Esophagus muscularis mucosa (tissue), 4 donors: ENCODE measurements around the gene CCDC196.

Experiments used
- CTCF ChIP-seq, 3 experiments: fragments of 200-600 bp in 2 of 3; fragments of 450-650 bp in 1 of 3; sonication (generic) in 2 of 3; IDR thresholded peaks; one replicate each; pipeline ENCODE4 v1.5.1; 2017 to 2019; ENCODE audit warnings: antibody characterized with exemption in 3 of 3, mild to moderate bottlenecking in 2 of 3, moderate library complexity in 1 of 3
- EP300 ChIP-seq: sonication (generic); formaldehyde crosslinking; IDR thresholded peaks from one replicate; pipeline ENCODE4 v1.6.1; 2017; ENCODE audit warnings: antibody characterized with exemption
- POLR2A ChIP-seq: fragments of 450-650 bp; IDR thresholded peaks from one replicate; pipeline ENCODE4 v1.6.1; 2017; ENCODE audit warnings: antibody characterized with exemption, moderate library complexity, mild to moderate bottlenecking, low read depth

- TF ChIP-seq CTCF (IDR thresholded peaks at IDR 0.05) (no peak), EP300 (no peak), POLR2A (no peak)
Observed at GRCh38 chr14:66498311-66498710, 12.1 kb downstream of the CCDC196 start.
